Fibroblast of lung (primary cell): ENCODE results near the gene CD247.

Experiments
- CTCF ChIP-seq, 2 donors: IDR thresholded peaks in 1 of 2; conservative IDR thresholded peaks in 1 of 2; 1 replicate in 1 of 2; 2 replicates in 1 of 2; pipeline ENCODE4 v1.5.1; 2011 to 2012; ENCODE audit warnings: low read length in 2 of 2, control low read depth in 1 of 2, inconsistent platforms in 1 of 2, low read depth in 1 of 2, mild to moderate bottlenecking in 1 of 2
- EZH2 ChIP-seq: IDR thresholded peaks from 2 replicates; pipeline ENCODE4 v1.5.1; 2012; ENCODE audit warnings: low read length, control low read depth, mild to moderate bottlenecking; ENCODE audit errors: missing control alignments

- TF ChIP-seq EZH2 (no peak), CTCF (conservative IDR thresholded peaks at IDR 0.05 in 1 of 2, IDR thresholded peaks at IDR 0.05 in 1 of 2; ENCODE audit: low read depth in 1 of 2, low read length in 2 of 2) (no peak)
Observed at GRCh38 chr1:167524651-167525050, 6.3 kb upstream of the CD247 start.
